SK-MEL-5 (cell line): Measurements from ENCODE around the gene SYNE1. TPM values are rescaled to one million over a fixed set of nuclear protein-coding genes. Genes with fewer than 3 reads are reported as not detected.
"Not testable (repeated sequence)": the region's sequence is repeated elsewhere in the genome, so short reads cannot be mapped to it uniquely, and the experiment has no call there.

Experiments used
- DNase-seq: peaks from one replicate; pipeline ENCODE4 v3.0.0-alpha.2; 2016; ENCODE audit warnings: low read depth, low spot score
- in situ Hi-C: cut with HindIII; loops from 2 replicates; pipeline ENCODE4 v1.10.0; 2016; ENCODE audit warnings: low sequenced_read_pairs, high pct_unique_total_duplicates, low pct_unique_long_range_greater_than_20kb
- small RNA-seq, 2 experiments: library from RNA; depleted of rRNA; stranded (forward); fragments of <200 nt; gene quantifications; one replicate each; pipeline ENCODE3, GENCODE V24; 2014
- total RNA-seq: library from RNA; depleted of rRNA; stranded (reverse); fragments of >200 nt; shearing (Covaris generic); gene quantifications from 2 replicates; pipeline ENCODE4 v1.2.3, GENCODE V29; 2014; rRNA removed

Gene SYNE1
- total RNA-seq, 1 experiment from 2014 or later, result 25.5 TPM

- in situ Hi-C loops, result no loop called here
- DNase-seq, result no peak
Observed at GRCh38 chr6:152085451-152085921, 551.7 kb downstream of the SYNE1 start.

- DNase-seq, result no peak
- in situ Hi-C loops, result no loop called here
Observed at GRCh38 chr6:152078804-152079203, 558.4 kb downstream of the SYNE1 start.

GRCh38 chr6:152078001-152078400 lies 559.2 kb downstream of the SYNE1 start:
- DNase-seq, result no peak
- in situ Hi-C loops, result no loop called here

DNA sequence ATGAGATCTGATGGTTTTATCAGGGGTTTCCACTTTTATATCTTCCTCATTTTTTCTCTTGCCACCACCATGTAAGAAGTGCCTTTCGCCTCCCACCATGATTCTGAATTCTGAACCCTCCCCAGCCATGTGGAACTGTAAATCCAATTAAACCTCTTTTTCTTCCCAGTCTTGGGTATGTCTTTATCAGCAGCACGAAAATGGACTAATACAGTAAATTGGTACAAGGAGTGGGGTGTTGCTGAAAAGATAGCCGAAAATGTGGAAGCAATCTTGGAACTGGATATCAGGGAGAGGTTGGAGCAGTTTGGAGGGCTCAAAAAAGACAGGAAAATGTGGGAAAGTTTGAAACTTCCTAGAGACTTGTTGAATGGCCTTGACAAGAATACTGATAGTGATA lies 560.9 kb downstream of the SYNE1 start:
- in situ Hi-C loops, DNase-seq: not testable (repeated sequence)

GRCh38 chr6:152071843-152072242 lies 565.3 kb downstream of the SYNE1 start:
- in situ Hi-C loops, result no loop called here
- no peak for DNase-seq

Small RNAs within 50 kb of the gene (small RNA-seq; reads per million reads assigned to genes)
- 0.02 to 1.1 reads per million in 2 experiments for gene RNA5SP223

Other genes starting within 250 kb of the SYNE1 start
- 0.11 TPM in 1 of 2 replicates, not detected in the other for gene MYCT1, start 60.5 kb upstream of the SYNE1 start, total RNA-seq
- gene VIP, start 113.4 kb upstream of the SYNE1 start, total RNA-seq, result 0.16 TPM in 1 of 2 replicates, not detected in the other